ENCODE data around the gene PLCG2.

GRCh38 chr16:81779536-81780320 is 637 bp downstream of the PLCG2 start:
- no peak for TF ChIP-seq CTCF (IDR thresholded peaks at IDR 0.05; ENCODE audit: borderline replicate concordance, extremely low read depth, low read length, poor library complexity, severe bottlenecking)
- TF ChIP-seq EZH2 (IDR thresholded peaks at IDR 0.05; ENCODE audit: borderline replicate concordance, low read depth, low read length, severe bottlenecking) = no peak

Measured in DND-41 (cell line).